HG03520 (cell line): ENCODE measurements around the gene EFCAB8.
"Not testable (repeated sequence)": the region's sequence is repeated elsewhere in the genome, so short reads cannot be mapped to it uniquely, and the experiment has no call there.

Source experiments
- ATAC-seq: cut with Tn5 transposase; IDR thresholded peaks from one replicate; pipeline ENCODE4 v1.9.1; 2021; ENCODE audit warnings: mild to moderate bottlenecking, moderate library complexity; ENCODE audit not compliant: unreplicated experiment

EFCAB8 gene

DNA sequence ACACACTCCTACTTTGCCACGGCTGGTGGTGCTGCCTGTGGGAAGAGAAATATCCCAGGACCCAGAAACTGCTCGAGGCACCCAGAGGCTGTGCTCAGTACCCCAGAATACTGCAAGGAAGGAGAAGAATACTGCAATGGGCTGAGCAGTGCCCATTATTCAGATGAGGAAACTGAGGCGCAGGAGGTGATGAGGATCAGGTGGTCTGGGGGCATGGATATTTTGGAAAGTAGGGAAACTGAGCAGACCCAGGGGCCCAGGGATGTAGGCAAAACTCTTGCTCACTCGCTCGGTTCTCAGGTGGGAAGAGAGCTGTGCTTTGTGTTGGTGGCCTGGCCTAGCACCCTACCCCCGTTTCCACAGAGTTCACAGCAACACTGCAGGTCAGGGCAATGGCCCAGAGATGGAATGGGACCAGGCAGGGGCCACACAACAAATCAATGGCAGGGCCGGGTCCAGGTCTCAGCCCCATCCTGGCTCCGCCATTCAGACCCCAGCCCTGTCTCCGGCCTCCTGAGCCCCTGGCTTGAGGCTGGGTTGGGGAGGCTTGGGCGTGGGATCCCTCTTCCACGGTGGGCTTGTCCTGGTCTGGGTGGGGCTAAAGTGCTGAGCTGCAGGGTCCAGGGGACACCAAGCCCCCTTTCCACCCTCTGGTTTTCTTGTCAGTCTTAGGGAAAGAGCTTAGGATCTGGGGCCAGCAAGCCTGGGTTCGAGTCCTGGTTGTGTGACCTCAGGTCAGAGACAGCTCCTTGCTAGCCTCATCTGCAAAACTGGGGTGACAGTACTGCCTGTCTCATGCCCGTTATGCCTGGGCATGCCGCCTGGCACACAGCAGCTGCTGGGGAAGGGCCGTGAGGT, 111.6 kb downstream of the EFCAB8 start:
- no peak for ATAC-seq

DNA sequence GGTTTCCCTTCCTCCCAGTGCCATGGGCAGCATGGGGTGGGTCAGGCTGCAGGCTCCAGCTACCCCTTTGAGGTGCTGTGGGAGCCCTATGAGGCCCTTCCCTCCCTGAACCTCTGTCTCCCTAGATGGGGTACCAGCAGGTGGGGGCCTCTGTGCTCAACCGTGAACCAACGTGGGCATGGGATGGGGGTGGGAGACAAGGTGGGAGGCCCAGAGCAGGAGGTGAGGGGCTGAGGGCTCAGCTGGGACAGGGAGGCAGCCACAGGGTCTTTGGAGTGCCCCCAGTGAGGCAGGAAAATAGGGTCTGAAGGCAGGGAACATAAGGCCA, 112.2 kb downstream of the EFCAB8 start:
- ATAC-seq = no peak

DNA sequence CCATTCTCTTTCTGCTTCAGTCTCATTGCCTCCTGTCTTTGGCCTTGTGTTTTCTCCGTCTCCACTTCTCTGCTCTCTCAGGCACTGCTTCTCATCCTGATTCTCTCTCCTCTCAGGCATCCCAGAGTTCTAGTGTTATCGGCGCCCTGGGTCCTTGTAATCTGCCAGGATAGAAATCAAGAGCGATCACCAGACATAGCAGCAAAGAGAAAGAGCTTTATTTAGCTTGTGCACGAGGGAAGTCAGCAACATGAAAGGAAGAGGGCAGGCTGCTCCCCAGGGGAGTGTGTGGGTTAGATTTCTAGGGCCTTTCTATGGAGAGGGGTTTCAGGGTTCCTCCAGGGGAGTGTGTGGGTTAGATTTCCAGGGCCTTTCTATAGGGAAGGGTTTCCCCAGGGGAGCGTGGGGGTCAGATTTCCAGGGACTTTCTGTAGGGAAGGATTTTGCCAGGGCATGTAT, 113.0 kb downstream of the EFCAB8 start:
- ATAC-seq = peak; percentile 8

DNA sequence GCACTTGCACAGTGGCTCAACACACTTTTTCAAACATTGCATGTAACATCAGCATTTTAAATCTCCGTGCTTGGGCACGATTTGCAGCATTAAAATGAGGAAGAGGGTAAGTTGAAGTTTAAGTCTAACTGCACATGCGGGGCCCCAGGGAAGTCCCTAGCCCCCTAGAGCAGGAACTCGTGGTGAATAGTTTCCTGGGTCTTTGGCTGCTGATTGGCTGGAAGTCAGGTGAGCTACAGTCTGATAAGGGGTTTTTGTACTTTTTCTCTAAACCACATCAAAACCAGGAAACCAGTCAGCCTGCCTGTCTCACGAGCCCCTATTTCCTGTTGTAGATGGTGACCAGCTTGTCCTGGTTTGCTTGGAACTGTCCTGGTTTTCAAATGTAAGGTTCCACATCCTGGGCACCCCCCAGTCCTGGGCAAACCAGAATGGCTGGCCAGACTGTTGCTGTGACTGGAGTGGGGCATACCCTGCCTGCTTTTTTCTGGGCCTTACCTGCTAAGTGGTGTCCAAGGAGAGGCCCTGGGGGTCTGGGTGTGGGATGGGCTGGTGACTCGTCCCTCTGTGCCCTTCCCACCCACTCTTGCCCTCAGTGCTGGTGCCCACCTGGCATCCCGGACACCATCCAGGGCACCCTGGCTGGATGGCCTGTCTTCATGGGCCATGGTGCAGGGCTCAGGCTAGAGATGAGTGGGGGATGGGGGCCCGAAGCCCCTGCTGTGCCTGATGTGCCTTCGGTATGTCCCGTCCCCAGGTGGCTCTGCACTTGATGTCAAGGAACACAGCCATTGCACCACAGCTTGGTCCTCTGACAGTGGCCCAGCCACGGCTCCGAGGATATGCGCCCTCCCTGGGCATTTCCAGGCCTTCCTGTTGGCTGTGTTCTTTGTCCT, 113.7 kb downstream of the EFCAB8 start:
- peak; percentile 85 for ATAC-seq

DNA sequence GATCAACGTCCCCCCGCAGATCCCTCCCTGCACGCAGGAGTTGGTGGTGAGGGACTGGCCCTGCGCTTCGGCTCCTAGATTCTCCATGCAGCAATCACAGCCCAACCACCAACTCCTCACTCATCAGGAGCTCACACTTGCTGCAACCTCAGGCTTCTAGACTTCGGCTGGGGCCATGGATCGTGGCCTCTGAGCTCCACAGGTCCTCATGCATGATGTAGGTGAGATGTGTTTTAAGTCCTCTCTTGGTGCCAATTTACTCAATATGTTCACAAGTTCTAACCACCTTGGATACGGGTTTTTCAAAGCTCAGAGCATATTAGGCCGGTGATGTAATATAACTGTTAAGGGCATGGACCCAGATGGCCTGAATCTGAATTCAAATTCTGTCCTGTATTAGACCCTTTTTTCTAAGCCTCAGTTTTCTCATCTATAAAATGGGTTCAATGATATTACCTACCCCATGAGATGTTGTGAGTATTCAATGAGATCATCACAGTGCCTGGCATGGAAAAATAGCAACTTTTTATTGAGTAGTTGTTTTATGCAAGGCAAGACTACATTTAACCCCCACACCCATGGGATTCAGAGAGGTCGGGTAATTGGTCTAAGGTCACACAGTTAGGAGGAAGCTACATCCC, 114.5 kb downstream of the EFCAB8 start:
- no peak for ATAC-seq

DNA sequence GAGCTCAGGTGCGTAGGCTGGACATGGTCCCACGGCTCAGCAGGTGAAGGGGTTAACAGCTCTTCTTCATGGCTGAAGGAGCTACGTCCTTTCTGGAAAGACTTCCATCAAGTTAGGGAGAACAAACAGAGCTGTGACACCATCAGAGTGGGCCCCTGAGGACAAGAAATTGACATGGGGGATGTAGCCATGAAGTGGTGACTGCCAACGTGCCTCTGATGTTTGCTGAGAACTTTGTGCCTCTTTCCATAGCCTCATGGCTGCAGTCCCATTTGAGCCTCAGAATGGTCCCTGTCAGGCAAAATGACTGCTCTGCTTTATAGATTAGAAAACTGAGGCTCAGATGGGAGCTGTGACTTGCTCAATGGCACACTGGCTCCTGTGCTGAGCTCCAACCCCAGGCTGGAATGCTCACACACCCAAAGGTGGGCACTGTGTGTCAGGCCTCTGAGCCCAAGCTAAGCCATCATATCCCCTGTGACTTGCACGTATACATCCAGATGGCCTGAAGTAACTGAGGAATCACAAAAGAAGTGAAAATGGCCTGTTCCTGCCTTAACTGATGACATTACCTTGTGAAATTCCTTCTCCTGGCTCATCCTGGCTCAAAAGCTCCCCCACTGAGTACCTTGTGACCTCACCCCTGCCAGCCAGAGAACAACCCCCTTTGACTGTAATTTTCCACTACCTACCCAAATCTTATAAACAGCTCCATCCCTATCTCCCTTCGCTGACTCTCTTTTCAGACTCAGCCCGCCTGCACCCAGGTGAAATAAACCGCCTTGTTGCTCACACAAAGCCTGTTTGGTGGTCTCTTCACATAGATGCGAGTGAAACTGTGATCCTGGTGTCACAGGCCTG, 115.7 kb downstream of the EFCAB8 start:
- not testable (repeated sequence) for ATAC-seq

DNA sequence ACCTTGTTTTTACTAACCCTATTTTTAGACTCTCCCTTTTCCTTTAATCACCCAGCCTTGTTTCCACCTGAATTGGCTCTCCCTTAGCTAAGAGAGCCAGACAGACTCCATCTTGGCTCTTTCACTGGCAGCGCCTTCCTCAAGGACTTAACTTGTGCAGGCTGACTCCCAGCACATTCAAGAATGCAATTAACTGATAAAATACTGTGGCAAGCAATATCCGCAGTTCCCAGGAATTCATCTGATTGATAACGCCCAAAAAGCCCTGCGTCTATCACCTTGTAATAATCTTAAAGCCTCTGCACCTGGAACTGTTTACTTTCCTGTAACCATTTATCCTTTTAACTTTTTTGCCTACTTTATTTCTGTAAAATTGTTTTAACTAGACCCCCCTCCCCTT, 116.4 kb downstream of the EFCAB8 start:
- ATAC-seq = not testable (repeated sequence)

DNA sequence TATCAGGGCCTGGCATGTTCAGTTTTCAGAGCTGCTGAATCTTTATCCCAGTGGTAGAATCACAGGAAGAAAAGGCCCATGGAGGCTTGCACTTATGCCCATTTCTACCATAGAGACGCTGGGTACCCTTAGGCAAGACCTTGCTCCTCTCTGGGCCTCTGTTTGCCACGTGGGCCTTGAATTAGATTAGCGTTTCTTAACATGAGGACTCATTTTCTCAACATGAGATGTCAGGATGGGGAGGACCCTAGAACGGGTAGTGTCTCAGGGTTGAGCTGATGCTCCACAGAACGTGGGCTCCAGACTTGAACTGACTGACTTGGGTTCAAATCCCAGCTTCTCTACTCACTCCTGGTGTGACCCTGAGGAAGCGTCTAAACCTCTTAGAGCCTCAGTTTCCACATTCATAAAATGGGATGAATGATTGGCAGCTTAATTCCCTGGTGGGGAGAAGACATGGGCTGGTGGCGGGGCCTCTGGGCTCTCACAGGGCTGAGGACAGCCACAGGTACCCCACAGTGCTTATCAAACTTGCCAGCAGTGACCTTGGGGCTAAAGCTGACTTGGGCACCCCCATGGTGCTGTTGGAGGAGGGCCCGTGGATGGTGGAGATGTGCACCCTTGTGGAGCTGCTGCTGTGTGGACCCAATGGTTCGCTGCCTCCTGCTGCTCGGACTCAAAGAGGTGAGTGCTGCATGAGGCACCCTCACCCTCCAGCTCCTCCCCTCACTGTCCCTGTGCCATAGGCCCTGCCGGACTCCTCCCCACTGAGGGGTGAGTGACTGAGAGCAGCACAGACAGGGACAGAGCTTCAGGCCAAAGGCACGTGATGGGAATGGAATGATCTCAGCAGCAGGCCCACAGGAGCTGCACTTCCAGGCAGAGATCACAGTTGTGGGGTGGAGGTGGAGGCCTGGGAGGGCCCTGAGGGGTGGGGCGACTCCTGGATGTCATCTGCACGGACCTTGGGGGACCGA, 117.3 kb downstream of the EFCAB8 start:
- no peak for ATAC-seq

DNA sequence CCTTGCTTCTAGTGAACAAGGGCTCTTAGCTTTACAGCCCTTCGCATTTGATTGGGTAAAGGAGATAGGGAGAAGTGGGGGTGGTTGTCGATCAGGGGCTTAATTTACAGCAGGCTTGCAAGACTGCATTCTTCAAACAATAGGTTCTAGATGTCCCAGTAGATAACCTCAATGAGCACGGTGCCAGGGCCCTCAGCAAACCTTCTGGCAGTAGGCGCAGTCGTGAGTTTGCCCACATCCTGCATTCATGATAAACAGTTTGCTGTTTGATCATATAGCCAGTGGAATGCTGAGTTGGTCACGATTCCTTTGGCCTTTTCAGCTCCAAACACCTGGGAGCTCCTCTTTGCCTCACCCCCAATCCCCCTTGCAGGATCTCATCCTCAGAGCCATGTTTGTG, 118.0 kb downstream of the EFCAB8 start:
- ATAC-seq = no peak

DNA sequence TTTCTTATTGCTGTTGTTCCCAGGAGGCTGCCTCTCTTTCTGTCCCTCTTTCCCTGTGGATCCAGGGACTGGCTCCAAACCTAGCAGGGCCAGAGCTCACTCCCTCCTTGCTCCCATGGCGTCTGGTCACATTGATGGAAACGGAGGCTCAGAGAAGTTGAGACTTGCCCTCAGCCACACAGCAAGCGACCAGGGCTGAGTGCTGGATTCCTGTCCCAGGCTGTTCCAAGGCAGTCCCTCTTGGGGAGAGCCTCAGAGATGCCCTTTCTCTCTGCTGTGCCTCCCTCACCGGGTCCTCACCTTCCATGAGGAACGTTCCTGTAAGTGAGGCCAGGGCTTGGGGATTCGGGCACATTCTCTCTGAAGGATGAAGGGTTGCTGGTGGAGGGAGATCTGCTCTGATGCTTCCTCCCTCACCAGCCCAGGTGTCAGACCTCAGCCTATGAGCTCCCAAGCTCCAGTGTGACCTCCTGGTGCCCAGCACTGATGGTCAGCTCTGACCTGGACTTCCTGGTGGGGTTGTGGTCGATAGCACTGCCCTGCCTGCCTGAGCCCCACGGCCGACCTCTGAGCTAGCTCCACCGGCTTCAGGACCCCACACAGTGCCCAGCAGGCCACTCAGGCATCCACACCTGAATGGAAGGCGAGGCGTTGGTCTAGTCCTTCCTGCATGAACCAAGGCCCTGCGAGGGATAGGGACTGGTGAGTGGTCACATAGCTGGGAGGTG, 118.7 kb downstream of the EFCAB8 start:
- ATAC-seq = no peak

DNA sequence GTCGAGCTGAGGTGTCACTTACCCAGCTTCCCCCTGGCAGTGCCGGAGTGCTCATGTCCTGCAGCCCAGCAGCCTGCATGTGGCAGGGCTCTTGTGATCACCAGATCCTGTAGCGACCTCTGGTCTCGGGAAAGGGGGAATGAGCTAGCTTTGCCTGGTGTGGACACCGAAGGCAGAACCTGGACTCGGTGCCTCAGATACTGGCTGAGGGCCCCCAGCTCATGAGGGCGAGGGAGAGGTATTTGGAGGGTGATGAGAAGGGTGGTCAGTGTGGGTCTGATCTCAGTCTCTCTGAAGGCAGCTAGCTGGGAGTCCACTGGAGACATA, 119.2 kb downstream of the EFCAB8 start:
- ATAC-seq = no peak

DNA sequence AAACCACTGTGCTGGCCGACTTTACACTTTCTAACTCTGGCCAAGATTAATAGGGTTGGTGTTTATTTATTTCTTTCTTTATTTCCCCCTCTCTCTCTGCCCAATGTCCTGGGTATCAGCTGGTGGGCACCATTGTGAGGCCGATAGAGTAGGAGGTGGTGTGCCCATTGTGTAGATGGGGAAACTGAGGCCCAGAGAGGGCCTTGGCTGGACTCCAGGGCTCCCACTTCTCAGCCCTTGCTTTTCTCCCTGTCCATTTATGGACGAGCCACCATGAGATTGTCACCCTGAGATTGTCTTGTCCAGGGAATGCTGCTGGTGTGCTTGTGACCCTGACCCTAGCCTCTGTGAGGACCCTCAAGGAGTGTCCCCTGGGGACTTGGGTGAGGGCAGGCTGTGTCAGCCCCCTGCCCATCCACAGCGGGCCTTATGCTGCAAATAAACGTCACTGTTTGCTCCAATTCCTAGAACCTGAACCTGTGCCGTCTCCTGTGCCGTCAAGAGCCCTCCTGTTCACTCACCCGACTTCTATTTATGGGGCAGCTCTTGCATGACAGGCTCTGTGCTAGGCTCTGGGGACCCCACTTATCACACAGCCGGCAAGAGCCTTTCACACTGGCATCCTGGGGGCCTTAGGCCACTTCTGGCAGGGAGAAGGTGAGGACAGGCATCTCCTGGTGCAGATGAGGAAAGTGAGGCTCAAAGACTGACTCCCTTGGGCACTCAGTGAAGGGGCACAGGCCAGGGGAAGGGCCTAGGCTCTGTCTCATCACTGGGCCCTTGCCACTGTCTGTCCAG, 120.7 kb downstream of the EFCAB8 start:
- no peak for ATAC-seq

DNA sequence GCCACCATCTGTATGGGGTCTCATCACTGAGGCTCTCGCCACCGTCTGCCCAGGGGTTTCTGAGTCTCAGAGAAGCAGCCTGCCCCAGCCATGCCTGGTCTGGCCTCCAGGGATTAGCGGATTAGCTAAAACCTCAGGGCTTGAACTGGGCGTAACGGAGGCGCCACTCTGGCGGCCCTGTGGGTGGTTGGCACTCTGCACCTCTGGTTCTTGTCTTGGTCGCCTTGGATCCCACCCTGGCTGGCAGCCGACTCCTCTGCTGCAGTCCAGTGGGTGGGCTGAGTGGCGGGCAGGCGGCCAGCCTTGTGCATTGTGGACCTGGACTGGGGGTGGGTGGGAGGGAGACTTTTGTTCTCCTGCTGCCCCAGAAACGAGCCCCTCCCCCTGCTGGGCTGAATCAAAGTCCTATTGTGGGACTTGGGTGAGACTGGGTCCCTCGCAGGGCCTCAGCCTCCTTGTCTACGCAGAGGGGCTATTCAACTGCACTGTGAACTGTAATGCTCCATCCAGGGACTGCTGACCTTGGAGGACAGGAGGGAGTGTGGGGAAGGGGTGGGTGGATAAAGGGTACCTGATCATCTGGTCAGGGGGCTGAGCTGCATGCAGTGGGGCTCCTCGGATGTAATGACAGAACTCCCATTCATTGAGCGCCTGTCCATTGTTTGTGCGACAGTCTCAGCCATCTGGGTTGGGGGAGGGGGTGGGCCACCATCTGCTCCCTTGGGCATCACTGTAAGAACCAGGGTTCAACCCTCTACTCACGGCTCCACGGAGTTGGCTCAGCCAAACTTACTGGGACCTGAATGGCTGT, 121.6 kb downstream of the EFCAB8 start:
- no peak for ATAC-seq

DNA sequence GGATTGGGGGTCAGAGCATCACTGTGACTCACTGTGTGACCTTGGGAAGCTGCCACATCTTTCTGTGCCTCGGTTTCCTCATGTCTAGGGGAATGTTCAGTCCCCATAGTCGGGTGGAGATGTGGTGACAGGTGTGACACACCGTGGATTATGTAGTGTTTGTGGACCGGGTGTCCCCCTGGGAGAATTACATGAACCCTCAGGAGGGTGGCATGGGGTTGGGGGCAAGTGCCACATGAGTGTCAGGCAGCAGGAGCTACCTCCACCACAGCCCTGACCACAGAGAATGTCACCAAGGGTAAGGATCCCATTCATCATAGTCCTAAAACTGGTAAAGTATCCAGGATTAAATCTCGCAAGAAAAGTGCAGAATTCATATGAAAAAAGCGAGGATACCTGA, 122.3 kb downstream of the EFCAB8 start:
- no peak for ATAC-seq

DNA sequence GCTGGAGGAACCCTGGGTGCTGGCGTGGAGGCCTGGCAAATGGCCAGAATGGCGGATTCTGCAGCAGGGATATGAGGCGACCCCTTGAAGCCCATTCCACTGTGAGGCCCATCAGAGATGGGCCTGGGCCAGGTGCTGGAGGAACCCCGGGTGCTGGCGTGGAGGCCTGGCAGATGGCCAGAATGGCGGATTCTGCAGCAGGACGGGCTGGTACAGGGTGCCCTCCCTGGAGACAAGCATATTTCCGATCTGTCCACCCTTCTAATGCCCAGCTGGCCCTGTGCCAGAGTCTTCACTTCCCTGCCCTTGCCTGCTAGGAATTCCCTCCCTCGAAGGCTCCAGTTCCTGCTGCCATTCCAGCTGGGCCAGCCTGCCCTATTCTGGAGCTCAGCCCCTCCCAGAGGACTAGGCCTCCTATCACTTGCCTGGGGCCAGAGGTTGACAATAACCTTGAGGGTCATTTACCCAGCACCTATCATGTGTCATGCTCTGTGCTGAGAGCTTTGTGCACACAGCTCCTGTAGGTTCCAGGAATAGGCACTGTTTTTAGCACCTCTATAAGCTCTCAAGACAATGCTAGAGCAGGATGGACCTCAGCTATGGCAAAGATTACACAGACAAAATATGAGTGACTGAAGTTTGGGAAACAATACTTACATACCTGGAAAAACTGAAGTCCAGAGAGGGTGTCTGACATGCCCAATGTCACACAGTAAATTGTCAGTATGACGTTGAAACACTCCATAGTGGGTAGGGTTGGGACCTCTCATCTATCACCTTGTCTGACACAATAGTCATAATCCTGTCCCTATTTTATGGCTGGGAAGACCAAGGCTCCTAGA, 124.1 kb downstream of the EFCAB8 start:
- ATAC-seq = no peak

DNA sequence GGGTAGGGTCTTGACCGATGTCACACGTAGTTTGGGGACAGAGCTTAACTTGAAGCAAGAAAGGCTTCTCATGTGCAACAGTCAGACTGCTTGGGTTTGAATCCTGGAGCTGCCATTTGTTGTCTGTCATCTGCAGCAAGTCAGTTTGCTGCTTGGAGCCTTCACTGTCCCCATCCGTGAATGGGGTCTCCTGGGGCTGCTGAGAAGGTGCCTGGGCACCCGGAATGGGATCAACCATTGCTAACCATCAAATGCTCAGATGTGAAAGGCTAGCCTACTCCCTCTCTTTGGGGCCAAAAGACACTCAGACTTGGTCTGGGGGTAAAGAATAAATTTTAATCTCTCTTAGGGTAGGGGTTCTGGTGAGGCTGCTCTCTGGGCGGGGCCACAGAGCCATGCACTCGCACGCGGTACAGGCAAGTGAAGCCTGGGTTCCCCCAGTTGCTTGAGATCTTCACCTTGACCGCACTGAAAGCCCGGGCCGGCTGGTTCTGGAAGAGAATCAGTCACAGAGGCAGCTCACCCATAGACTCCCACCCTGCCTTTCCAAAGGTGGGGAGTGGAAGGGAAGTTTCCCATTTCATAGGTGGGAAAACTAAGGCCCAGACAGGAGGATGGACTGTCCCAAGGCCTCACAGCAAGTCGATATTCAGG, 124.9 kb downstream of the EFCAB8 start:
- no peak for ATAC-seq
